Mesendoderm (in vitro differentiated cells): Measurements from ENCODE around the gene LAP3.

Source experiments
- DNase-seq: peaks from one replicate; pipeline ENCODE4 v3.0.0; 2013
- H2AK5ac ChIP-seq: 2 replicates; pipeline ENCODE4 v1.6.1; 2013; ENCODE audit warnings: low read length, inconsistent platforms
- H2BK120ac ChIP-seq: 2 replicates; pipeline ENCODE4 v1.6.1; 2013; ENCODE audit warnings: low read depth, mild to moderate bottlenecking, low read length, moderate library complexity, mixed read lengths
- H2BK15ac ChIP-seq: replicated peaks from 2 replicates; pipeline ENCODE4 v1.6.1; 2013; ENCODE audit warnings: low read depth, mild to moderate bottlenecking, moderate library complexity
- H2BK5ac ChIP-seq: 2 replicates; pipeline ENCODE4 v1.6.1; 2013; ENCODE audit warnings: low read length, inconsistent platforms
- H3K18ac ChIP-seq: 2 replicates; pipeline ENCODE4 v1.6.1; 2013; ENCODE audit warnings: mild to moderate bottlenecking, low read length, mixed read lengths
- H3K23ac ChIP-seq: one replicate; pipeline ENCODE4 v1.6.1; 2013; ENCODE audit warnings: low read length
- H3K27ac ChIP-seq: 2 replicates; pipeline ENCODE4 v1.5.1; 2013; ENCODE audit warnings: low read depth, mild to moderate bottlenecking, inconsistent platforms, low read length, moderate library complexity
- H3K27me3 ChIP-seq: 2 replicates; pipeline ENCODE4 v1.6.1; 2013; ENCODE audit warnings: low read length, control low read depth, mild to moderate bottlenecking, inconsistent platforms; ENCODE audit not compliant: insufficient read depth, poor library complexity
- H3K36me3 ChIP-seq: 2 replicates; pipeline ENCODE4 v1.6.1; 2013; ENCODE audit warnings: low read length, inconsistent platforms; ENCODE audit not compliant: control insufficient read depth, insufficient read depth
- H3K4ac ChIP-seq: one replicate; pipeline ENCODE4 v1.6.1; 2013; ENCODE audit warnings: low read depth, mild to moderate bottlenecking, low read length, moderate library complexity
- H3K4me1 ChIP-seq: 2 replicates; pipeline ENCODE4 v1.6.1; 2013; ENCODE audit warnings: low read depth, low read length, inconsistent platforms; ENCODE audit not compliant: control insufficient read depth
- H3K4me2 ChIP-seq: 2 replicates; pipeline ENCODE4 v1.6.1; 2013; ENCODE audit warnings: low read length
- H3K4me3 ChIP-seq: 2 replicates; pipeline ENCODE4 v1.5.1; 2013; ENCODE audit warnings: mild to moderate bottlenecking, low read length
- H3K56ac ChIP-seq: one replicate; pipeline ENCODE4 v1.6.1; 2013; ENCODE audit warnings: low read length
- H3K79me1 ChIP-seq: 2 replicates; pipeline ENCODE4 v1.6.1; 2013; ENCODE audit warnings: low read length, inconsistent platforms
- H3K79me2 ChIP-seq: 2 replicates; pipeline ENCODE4 v1.6.1; 2013; ENCODE audit warnings: mild to moderate bottlenecking, low read length; ENCODE audit not compliant: control insufficient read depth, insufficient read depth
- H3K9ac ChIP-seq: 2 replicates; pipeline ENCODE4 v1.6.1; 2013; ENCODE audit warnings: low read length, inconsistent platforms
- H4K5ac ChIP-seq: one replicate; pipeline ENCODE4 v1.6.1; 2013; ENCODE audit warnings: low read length
- H4K8ac ChIP-seq: one replicate; pipeline ENCODE4 v1.6.1; 2013; ENCODE audit warnings: low read depth, mild to moderate bottlenecking, control low read depth, low read length, moderate library complexity
- WGBS: extraction: QIAGEN DNeasy Blood & Tissue Kit; methylation state at CpG from one replicate; pipeline ENCODE4 v1.1.7; 2013; ENCODE audit warnings: low lambda C conversion rate, missing lambda C conversion rate; ENCODE audit not compliant: insufficient coverage; ENCODE audit errors: extremely low coverage; 5-methylcytosine and 5-hydroxymethylcytosine counted together

LAP3 gene

DNA sequence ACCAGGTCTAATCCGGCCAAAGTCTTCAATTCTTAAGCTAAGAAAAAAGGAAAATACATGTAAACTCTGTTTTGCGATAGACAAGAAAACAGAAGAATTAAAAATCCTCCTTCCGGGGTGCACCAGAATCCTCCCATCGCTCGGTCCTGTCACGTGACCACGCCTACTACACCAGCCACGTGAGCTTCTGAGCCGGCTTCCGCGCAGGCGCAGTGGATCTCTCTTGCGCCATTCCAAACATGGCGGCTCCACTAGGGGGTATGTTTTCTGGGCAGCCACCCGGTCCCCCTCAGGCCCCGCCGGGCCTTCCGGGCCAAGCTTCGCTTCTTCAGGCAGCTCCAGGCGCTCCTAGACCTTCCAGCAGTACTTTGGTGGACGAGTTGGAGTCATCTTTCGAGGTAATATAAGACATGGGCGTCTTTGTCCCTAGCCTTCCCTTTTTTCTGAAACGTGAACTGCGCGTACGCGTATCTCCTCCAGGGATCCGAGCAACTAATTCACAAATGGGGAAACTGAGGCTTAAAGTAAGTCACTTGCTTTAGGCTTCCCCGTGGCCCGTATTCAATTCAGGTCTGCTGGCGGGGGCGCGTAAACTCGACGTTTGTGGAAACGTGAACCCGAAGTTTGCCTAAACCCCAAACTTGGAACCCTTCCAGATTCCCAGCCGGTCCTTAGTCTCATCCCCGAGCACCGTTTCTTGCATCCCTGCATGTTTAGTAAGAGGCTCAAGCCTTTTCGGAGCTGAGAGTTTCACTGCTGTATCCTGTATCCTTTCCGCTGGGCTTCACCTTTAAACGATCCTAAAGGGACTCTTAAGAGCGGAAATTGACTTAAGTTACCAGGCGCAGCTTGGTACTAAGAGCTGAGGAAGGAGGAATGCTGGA, 37.7 kb downstream of the LAP3 start, which contains the start of gene MED28:
Gene MED28, plus strand, starts transcription at position 226 of the 884 bp plus-strand sequence. Its CDS starts 14 bp downstream, at position 240.
- H3K23ac ChIP-seq = no peak within 1 kb of the TSS
- no peak within 1 kb of the TSS for H3K27ac ChIP-seq
- H3K4ac ChIP-seq = peak within 1 kb of the TSS; percentile 71
- peaks cover 44% of the 10 kb centered on the region for H3K79me2 ChIP-seq
- peaks cover 3% of the 10 kb centered on the region for H3K36me3 ChIP-seq
- H4K8ac ChIP-seq = peak within 1 kb of the TSS; percentile 90
- peak within 1 kb of the TSS; percentile 48 for H2BK120ac ChIP-seq
- WGBS = no CpG with 5 or more reads among the region's 46 CpGs
- peak; percentile 97 for DNase-seq
- no peak within 1 kb of the TSS for H2AK5ac ChIP-seq
- peak within 1 kb of the TSS; percentile 91 for H3K18ac ChIP-seq
- no peaks in the 10 kb centered on the region for H3K4me1 ChIP-seq
- H3K4me2 ChIP-seq = peak within 1 kb of the TSS; percentile 63
- H2BK15ac ChIP-seq = no peak within 1 kb of the TSS
- H3K79me1 ChIP-seq = peaks cover 18% of the 10 kb centered on the region
- H3K56ac ChIP-seq = peak within 1 kb of the TSS; percentile 91
- no peaks in the 10 kb centered on the region for H3K27me3 ChIP-seq
- H4K5ac ChIP-seq = peak within 1 kb of the TSS; percentile 14
- H3K9ac ChIP-seq = peak within 1 kb of the TSS; percentile 92
- no peak within 1 kb of the TSS for H2BK5ac ChIP-seq
- H3K4me3 ChIP-seq = peak within 1 kb of the TSS; percentile 95

DNA sequence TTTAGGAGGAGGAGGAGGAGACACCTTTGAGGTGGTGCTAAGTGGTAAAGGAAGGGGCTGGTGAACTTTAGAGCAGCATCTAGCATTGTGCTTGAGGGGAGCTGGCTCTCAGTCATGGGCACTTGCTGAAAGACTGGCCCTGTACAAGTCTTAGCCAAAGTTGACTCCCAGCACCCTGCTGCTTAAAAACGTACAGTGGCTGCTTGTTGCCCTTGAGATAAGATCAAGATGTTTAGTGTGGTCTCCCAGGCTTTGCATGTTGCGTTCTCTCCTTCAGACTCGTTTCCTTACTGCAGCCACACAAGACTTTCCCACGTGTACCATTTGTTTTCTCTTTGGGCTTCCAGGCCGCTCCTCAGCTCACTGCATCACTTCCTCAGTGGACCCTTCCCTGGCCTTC, 39.3 kb downstream of the LAP3 start:
- no peak overlapping the region for H3K4me3 ChIP-seq
- no peak overlapping the region for H2BK5ac ChIP-seq
- H2BK120ac ChIP-seq = no peak overlapping the region
- no peak overlapping the region for H4K5ac ChIP-seq
- no peak overlapping the region for H2AK5ac ChIP-seq
- H3K18ac ChIP-seq = no peak overlapping the region
- H3K4me2 ChIP-seq = peak overlapping the region; percentile 13
- H3K79me2 ChIP-seq = peaks cover 44% of the 10 kb centered on the region
- no peak overlapping the region for H3K56ac ChIP-seq
- H3K27ac ChIP-seq = no peak overlapping the region
- no peak overlapping the region for H2BK15ac ChIP-seq
- H3K27me3 ChIP-seq = no peaks in the 10 kb centered on the region
- no peak overlapping the region for H3K4ac ChIP-seq
- H3K4me1 ChIP-seq = no peaks in the 10 kb centered on the region
- H3K9ac ChIP-seq = no peak overlapping the region
- DNase-seq = no peak
- no peak overlapping the region for H3K23ac ChIP-seq
- H3K79me1 ChIP-seq = peaks cover 20% of the 10 kb centered on the region
- peaks cover 4% of the 10 kb centered on the region for H3K36me3 ChIP-seq
- WGBS = no CpG with 5 or more reads among the region's 5 CpGs
- H4K8ac ChIP-seq = no peak overlapping the region

GRCh38 chr4:17618926-17619325, 41.9 kb downstream of the LAP3 start:
- Histone ChIP-seq H4K8ac (no peak overlapping the region), H3K27me3 (no peaks in the 10 kb centered on the region), H4K5ac (no peak overlapping the region), H3K36me3 (peaks cover 14% of the 10 kb centered on the region), H2BK15ac (no peak overlapping the region), H2AK5ac (no peak overlapping the region), H3K79me2 (peaks cover 44% of the 10 kb centered on the region), H3K79me1 (peaks cover 20% of the 10 kb centered on the region), H3K27ac (no peak overlapping the region), H3K23ac (no peak overlapping the region), H3K4me2 (no peak overlapping the region), H3K56ac (no peak overlapping the region), H3K18ac (no peak overlapping the region), H2BK120ac (no peak overlapping the region), H2BK5ac (no peak overlapping the region), H3K4me1 (no peaks in the 10 kb centered on the region), H3K4ac (no peak overlapping the region), H3K4me3 (no peak overlapping the region), H3K9ac (no peak overlapping the region)
- no peak for DNase-seq
- WGBS = no CpG with 5 or more reads among the region's 1 CpG

DNA sequence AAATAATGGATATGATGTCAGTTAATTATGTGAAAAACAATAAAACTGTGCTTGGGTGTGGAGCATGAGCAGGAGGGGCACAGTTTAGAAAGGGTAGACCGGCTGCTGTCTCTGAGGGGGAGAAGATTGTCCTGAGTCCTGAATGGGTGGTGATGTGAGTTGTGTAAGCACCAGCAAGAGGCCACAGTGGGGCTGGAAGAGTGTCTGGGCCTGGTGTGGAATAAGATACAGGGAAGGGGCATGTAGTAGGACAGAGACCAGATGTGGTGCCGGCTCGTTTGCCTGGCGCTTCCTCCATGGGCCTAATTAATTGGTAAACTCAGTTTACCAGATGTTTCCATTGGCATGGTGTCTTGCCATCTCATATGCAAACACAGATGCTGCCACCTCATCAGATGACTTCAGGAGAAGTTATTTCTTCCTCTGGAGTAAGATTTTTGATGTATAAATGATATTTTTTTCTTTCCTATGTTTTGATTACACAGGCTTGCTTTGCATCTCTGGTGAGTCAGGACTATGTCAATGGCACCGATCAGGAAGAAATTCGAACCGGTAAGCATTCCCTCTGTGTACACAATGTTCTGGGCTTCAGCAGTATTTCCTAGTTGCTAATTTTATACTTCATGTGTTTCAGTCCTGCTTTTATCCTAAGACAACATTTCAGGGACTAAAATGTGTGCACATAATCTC, 42.6 kb downstream of the LAP3 start:
- Histone ChIP-seq H3K9ac (no peak overlapping the region), H3K4ac (no peak overlapping the region), H4K8ac (no peak overlapping the region), H2BK120ac (no peak overlapping the region), H3K27me3 (no peaks in the 10 kb centered on the region), H3K23ac (no peak overlapping the region), H2BK15ac (no peak overlapping the region), H3K79me2 (peaks cover 43% of the 10 kb centered on the region), H3K56ac (no peak overlapping the region), H3K4me1 (no peaks in the 10 kb centered on the region), H3K36me3 (peaks cover 14% of the 10 kb centered on the region), H3K79me1 (peaks cover 20% of the 10 kb centered on the region), H2AK5ac (no peak overlapping the region), H3K4me2 (no peak overlapping the region), H2BK5ac (no peak overlapping the region), H4K5ac (no peak overlapping the region), H3K4me3 (no peak overlapping the region), H3K27ac (no peak overlapping the region), H3K18ac (no peak overlapping the region)
- WGBS = no CpG with 5 or more reads among the region's 7 CpGs
- DNase-seq = no peak

GRCh38 chr4:17623451-17624001, 46.5 kb downstream of the LAP3 start:
- Histone ChIP-seq H3K4me1 (no peaks in the 10 kb centered on the region), H3K27me3 (no peaks in the 10 kb centered on the region), H4K5ac (no peak overlapping the region), H4K8ac (no peak overlapping the region), H3K9ac (no peak overlapping the region), H3K27ac (no peak overlapping the region), H2BK15ac (no peak overlapping the region), H3K4me3 (no peak overlapping the region), H3K4me2 (no peak overlapping the region), H2BK120ac (no peak overlapping the region), H3K4ac (no peak overlapping the region), H3K23ac (no peak overlapping the region), H3K36me3 (peaks cover 23% of the 10 kb centered on the region), H3K79me2 (peaks cover 10% of the 10 kb centered on the region), H3K79me1 (peaks cover 12% of the 10 kb centered on the region), H3K56ac (no peak overlapping the region), H2AK5ac (no peak overlapping the region), H3K18ac (no peak overlapping the region), H2BK5ac (no peak overlapping the region)
- WGBS = no CpG with 5 or more reads among the region's 7 CpGs
- DNase-seq = no peak
